Mesothelial cell of epicardium (in vitro differentiated cells): Measurements from ENCODE around the gene GLCCI1. TPM values are rescaled to one million over a fixed set of nuclear protein-coding genes. Genes with fewer than 3 reads are reported as not detected.

Experiments
- DNase-seq, 2 experiments: peaks; one replicate each; pipeline ENCODE4 v3.0.0; 2021; ENCODE audit warnings: low spot score in 2 of 2; ENCODE audit not compliant: unreplicated experiment in 2 of 2
- H3K27ac Mint-ChIP-seq: 2 replicates; pipeline ENCODE4 v1.8.0; 2021; ENCODE audit warnings: mixed read lengths
- H3K27me3 Mint-ChIP-seq: 2 replicates; pipeline ENCODE4 v1.8.0; 2021; ENCODE audit warnings: low read depth, mixed read lengths
- H3K36me3 Mint-ChIP-seq: 2 replicates; pipeline ENCODE4 v1.8.0; 2021; ENCODE audit warnings: mixed read lengths
- H3K4me1 Mint-ChIP-seq: 2 replicates; pipeline ENCODE4 v1.8.0; 2021; ENCODE audit warnings: mixed read lengths
- H3K4me3 Mint-ChIP-seq: 2 replicates; pipeline ENCODE4 v1.8.0; 2021; ENCODE audit warnings: mild to moderate bottlenecking, moderate library complexity, mixed read lengths
- H3K9me3 Mint-ChIP-seq: 2 replicates; pipeline ENCODE4 v1.8.0; 2021; ENCODE audit warnings: mixed read lengths
- CTCF ChIP-seq: fragments of 200-600 bp; sonication (generic); IDR thresholded peaks from one replicate; pipeline ENCODE4 v1.5.0; 2021; ENCODE audit warnings: antibody characterized with exemption; ENCODE audit not compliant: unreplicated experiment
- total RNA-seq: library from RNA; stranded (reverse); gene quantifications from 3 replicates; pipeline ENCODE4 v1.2.1, GENCODE V29; 2021

The GLCCI1 gene
- total RNA-seq, 1 donor from 2014 or later: 30.2 TPM

- Mint-ChIP-seq H3K4me3 (no peak overlapping the region), H3K27ac (no peak overlapping the region), H3K9me3 (no peaks in the 10 kb centered on the region), H3K36me3 (no peaks in the 10 kb centered on the region), H3K27me3 (no peaks in the 10 kb centered on the region), H3K4me1 (peaks cover 9% of the 10 kb centered on the region)
- DNase-seq: no peak
- TF ChIP-seq CTCF: no peak
Observed at GRCh38 chr7:7970531-7971307, 2.1 kb downstream of the GLCCI1 start.

- peaks cover 9% of the 10 kb centered on the region for H3K4me1 Mint-ChIP-seq
- H3K9me3 Mint-ChIP-seq: no peaks in the 10 kb centered on the region
- no peaks in the 10 kb centered on the region for H3K36me3 Mint-ChIP-seq
- H3K27me3 Mint-ChIP-seq: no peaks in the 10 kb centered on the region
- no peak for DNase-seq
- H3K27ac Mint-ChIP-seq: no peak overlapping the region
- no peak overlapping the region for H3K4me3 Mint-ChIP-seq
- TF ChIP-seq CTCF: no peak
Observed at GRCh38 chr7:7971308-7972040, 2.9 kb downstream of the GLCCI1 start.

- TF ChIP-seq CTCF: no peak
- peaks cover 9% of the 10 kb centered on the region for H3K4me1 Mint-ChIP-seq
- no peak overlapping the region for H3K4me3 Mint-ChIP-seq
- no peaks in the 10 kb centered on the region for H3K36me3 Mint-ChIP-seq
- no peaks in the 10 kb centered on the region for H3K27me3 Mint-ChIP-seq
- H3K9me3 Mint-ChIP-seq: no peaks in the 10 kb centered on the region
- DNase-seq: no peak
- no peak overlapping the region for H3K27ac Mint-ChIP-seq
Observed at GRCh38 chr7:7972128-7972527, 3.5 kb downstream of the GLCCI1 start.

GRCh38 chr7:7972922-7973594 is 4.5 kb downstream of the GLCCI1 start:
- no peaks in the 10 kb centered on the region for H3K9me3 Mint-ChIP-seq
- H3K27me3 Mint-ChIP-seq: no peaks in the 10 kb centered on the region
- no peak overlapping the region for H3K27ac Mint-ChIP-seq
- no peak for TF ChIP-seq CTCF
- DNase-seq: no peak
- no peaks in the 10 kb centered on the region for H3K36me3 Mint-ChIP-seq
- peaks cover 6% of the 10 kb centered on the region for H3K4me1 Mint-ChIP-seq
- no peak overlapping the region for H3K4me3 Mint-ChIP-seq

- no peak for DNase-seq
- TF ChIP-seq CTCF: no peak
- no peaks in the 10 kb centered on the region for H3K36me3 Mint-ChIP-seq
- no peak overlapping the region for H3K27ac Mint-ChIP-seq
- H3K4me1 Mint-ChIP-seq: peaks cover 3% of the 10 kb centered on the region
- no peak overlapping the region for H3K4me3 Mint-ChIP-seq
- H3K27me3 Mint-ChIP-seq: no peaks in the 10 kb centered on the region
- H3K9me3 Mint-ChIP-seq: no peaks in the 10 kb centered on the region
Observed at GRCh38 chr7:7976677-7977076, 8.1 kb downstream of the GLCCI1 start.
